GM19372 (cell line): Measurements from ENCODE around the gene C19orf25.
"Not testable (repeated sequence)": the region's sequence is repeated elsewhere in the genome, so short reads cannot be mapped to it uniquely, and the experiment has no call there.

ENCODE experiments used
- ATAC-seq: cut with Tn5 transposase; IDR thresholded peaks from one replicate; pipeline ENCODE4 v1.9.1; 2021; ENCODE audit warnings: mild to moderate bottlenecking, low read depth, moderate library complexity; ENCODE audit not compliant: unreplicated experiment

The C19orf25 gene

DNA sequence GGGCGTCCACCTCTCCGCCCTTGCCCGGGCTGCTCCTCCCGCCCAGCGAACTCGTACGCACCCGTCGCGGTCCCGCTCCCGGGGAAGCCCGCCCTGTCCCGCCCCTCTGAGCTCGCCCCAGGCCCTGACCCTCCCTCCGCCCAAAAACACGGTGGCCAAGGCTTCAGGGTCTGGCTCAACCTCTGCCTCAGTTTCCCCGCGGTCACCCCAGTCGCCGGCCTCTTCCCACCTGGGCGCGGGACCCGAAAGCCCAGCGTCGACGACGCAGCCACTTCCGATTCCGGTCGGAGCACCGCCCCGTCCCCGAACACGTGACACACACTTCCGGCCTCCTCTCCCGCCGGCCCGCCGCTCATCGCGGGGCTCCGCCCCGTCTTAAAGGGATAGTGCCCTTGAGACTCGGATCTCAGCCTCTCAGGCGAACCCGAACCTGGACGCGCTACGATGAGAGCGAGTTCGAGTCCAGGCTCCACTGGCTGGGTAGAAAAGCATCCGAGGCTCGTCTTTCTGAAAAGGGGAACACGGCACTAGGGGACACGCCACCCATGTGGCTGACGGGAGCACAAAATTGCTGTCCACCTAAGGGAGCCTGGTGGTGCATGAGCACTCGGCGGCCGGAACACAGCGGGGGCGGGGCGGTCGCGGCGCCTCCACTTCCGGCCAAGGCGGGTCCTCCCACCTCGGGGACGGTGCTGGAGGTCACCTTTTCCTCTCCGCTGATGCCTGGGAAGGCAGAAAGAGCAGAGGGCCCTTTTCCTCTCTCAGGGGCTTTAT, at the start of gene C19orf25:
C19orf25 (minus strand) TSS at position 282 of the 774 bp plus-strand sequence. CDS start 312 bp downstream, outside the sequence.
- peak; percentile 88 for ATAC-seq

GRCh38 chr19:1527650-1528309, 48.8 kb upstream of the C19orf25 start:
- ATAC-seq = no peak

DNA sequence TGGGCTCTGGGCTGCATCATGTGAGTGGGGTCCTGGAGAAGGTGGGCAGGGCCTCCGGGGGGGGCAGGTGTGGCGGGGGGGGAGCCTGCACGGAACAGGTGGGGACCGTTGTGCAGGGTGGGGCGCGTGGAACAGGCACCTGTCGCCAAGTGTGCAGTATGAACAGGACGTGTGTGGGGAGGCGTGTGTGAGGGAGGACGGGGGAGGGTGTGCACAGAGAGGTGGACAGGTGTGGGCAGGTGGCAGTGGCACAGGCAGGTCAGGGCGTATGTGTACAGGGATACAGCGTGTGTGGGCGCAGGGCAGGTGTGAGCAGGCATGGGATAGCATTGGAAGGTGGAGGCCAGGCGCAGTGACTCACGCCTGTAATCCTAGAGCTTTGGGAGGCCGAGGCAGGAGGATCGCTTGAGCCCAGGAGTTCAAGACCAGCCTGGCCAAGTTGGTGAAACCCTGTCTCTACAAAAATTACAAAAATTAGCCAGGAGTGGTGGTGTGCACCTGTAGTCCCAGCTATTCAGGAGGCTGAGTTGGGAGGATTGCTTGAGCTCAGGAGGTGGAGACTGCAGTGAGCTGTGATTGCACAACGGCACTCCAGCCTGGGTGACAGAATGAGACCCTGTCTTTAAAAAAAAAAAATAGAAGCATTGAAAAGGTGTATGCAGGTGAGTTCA, 48.1 kb upstream of the C19orf25 start:
- no peak for ATAC-seq

GRCh38 chr19:1526066-1526778, 47.2 kb upstream of the C19orf25 start:
- no peak for ATAC-seq

DNA sequence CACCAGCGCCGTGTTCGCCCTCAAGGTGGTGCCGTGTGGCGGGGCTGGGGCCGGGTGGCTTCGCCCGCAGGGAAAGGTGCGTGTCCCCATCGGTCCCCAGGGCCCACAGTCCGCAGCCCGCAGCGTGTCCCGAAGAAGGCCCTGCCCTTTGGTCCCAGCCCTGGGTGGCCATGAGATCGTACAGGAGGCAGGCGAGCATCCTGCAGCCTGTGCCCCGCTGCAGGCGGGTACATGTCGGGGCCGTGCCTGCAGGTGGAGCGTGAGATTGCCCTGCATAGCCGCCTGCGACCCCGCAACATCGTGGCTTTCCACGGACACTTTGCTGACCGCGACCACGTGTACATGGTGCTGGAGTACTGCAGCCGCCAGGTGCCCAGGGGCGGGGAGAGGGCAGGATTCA, 46.3 kb upstream of the C19orf25 start:
- ATAC-seq = no peak

DNA sequence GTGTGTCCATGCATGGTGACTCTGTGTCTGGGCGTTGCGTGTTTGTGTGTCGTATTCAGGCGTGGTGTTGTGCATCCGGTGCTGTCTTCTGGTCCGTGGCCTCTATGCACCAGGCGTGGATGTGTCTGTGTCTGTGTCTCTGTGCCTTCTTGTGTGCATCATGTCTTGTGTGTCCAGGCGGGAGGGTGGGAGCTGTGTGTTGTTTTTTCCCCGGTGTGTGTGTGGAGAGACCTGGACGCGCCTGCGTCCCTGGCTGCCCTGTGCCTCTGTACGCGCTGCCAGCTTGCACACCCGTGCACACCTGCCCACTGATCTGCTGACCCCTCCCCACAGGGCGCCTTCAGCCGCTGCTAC, 45.9 kb upstream of the C19orf25 start:
- ATAC-seq = no peak

DNA sequence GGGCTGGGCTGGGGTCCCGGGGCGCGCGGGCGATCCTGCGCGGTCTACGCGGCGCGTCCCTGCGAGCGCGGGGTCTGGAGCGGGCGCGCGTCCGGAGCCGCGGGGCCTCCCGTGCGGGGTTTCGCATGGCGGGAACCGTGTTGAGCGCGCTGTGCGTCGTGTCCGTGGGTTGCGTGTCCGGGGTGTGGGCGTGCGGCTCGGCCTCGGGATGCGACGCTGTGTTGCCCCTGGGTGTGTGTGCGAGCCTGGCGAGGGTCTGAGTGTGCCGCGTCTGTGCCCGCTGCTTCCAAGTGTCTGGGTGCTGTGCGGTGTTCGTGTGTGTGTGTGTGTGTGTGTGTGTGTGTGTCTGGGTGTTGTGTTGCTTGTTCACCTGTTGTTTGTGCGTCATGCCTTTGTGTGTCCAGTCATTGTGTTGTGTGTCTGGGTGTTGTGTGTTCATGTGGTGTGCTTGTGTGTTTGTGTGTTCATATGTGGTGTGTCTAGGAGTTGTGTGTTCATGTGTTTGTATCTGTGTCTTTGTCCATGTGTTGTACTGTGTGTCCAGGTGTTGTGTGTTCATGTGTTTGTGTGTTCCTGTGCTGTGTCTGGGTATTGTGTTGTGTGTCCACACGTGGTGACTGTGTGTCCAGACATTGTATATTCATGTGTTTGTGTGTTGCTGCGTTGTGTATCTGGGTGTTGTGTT, 45.4 kb upstream of the C19orf25 start:
- no peak for ATAC-seq

GRCh38 chr19:1523412-1524286, 44.6 kb upstream of the C19orf25 start, which contains the start of gene PLK5:
PLK5 (plus strand) TSS chr19:1524077; CDS start chr19:1526997, 2,920 bp downstream.
- no peak for ATAC-seq

GRCh38 chr19:1522838-1523237, 43.8 kb upstream of the C19orf25 start:
- ATAC-seq = no peak

DNA sequence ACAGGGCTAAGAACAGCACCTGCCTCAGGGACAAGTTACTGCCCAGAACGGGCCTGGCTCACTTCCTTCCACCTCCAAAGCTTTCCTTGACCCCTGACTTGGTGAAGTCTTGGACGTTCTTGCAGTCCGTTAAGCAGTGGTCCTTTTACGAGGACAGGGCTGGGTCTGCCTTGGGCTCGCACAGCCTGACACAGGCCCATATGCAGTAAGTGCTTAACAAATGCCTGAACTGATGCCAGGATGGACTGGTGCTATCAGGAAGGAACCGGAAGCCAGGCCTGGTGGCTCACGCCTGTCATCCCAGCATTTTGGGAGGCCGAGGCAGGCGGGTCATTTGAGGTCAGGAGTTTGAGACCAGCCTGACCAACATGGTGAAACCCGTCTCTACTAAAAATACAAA, 43.0 kb upstream of the C19orf25 start:
- ATAC-seq = no peak

- ATAC-seq = no peak
These were observed 42.6 kb upstream of the C19orf25 start for GRCh38 chr19:1521636-1522035.

DNA sequence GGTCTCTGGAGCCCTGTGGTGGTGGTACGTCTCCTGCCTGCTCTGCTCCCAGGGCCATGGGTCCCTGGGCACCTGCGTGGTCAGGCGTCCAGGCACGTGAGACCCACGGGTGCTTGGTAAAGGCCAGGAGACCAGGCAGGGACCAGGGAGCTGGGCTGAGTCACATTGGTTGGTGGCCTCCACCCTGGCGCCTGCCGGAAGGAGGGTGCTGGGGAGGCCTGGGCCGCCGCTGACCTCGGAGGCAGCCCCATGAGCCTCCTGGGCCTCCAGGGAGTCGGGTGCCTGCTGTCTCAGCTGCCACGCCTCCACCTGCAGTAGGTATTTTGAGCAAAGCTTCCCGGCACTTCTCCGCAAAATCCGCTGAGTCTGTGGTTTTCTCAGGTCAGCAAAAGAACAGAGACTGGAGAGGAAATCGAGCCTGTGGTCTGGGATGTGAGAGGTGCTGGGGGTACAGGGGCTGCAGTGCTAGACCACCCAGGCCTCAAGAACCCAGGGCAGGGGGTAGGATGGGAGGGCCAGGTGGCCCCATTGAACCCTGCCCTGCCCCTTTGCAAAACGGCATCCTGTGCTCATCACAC, 41.3 kb upstream of the C19orf25 start:
- ATAC-seq = no peak

DNA sequence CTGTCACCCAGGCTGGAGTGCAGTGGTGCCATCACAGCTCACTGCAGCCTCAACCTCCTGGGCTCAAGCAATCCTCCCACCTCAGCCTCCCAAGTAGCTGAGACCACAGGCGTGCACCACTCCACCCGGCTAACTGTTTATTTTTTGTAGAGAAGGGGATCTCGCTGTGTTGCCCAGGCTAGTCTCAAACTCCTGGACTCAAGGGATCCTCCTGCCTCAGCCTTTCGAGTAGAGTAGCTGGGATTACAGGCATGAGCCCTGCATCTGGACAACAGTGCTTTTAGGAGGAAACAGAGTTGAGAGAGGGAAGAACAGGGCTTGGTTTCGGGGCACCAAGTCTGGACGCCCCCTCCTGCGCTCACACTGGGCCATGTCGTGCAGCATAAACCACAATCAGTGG, 40.8 kb upstream of the C19orf25 start:
- not testable (repeated sequence) for ATAC-seq

DNA sequence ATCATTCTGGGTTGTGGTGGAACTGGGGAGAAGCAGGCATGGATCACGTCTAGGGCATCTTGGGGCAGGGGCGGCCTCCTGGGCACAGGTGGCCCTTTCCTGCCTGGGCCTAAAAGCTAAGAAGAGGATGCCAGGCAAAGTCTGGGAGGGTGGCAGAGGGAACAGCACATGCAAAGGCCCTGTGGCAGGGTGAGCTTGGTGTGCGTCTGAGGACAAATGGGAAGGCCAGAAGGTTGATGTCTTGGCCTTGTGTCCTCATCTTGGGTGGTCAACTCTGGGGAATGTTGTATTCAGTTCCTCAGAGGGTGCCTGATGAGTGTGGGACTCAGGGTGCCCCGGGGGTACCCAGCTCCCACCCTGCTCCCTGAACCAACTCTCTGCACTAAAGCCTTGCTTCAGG, 39.5 kb upstream of the C19orf25 start:
- no peak for ATAC-seq

DNA sequence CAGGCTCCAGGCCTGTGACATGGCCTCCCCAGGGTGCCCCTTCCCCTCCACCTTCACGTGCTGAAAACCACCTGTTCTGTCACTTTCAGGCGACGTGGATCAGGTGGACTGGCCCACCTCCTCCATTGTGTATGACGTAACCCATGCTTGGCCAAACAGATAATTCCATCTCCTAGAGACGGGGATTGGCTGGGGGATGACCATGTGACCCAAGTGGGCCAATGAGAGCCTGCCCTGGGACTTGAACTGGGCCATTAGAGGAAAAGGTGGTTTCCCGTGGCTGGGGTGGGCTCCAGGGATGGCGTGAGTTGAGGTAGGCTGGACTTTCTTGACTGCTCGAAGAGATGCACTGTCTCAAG, 37.4 kb upstream of the C19orf25 start:
- ATAC-seq = no peak

DNA sequence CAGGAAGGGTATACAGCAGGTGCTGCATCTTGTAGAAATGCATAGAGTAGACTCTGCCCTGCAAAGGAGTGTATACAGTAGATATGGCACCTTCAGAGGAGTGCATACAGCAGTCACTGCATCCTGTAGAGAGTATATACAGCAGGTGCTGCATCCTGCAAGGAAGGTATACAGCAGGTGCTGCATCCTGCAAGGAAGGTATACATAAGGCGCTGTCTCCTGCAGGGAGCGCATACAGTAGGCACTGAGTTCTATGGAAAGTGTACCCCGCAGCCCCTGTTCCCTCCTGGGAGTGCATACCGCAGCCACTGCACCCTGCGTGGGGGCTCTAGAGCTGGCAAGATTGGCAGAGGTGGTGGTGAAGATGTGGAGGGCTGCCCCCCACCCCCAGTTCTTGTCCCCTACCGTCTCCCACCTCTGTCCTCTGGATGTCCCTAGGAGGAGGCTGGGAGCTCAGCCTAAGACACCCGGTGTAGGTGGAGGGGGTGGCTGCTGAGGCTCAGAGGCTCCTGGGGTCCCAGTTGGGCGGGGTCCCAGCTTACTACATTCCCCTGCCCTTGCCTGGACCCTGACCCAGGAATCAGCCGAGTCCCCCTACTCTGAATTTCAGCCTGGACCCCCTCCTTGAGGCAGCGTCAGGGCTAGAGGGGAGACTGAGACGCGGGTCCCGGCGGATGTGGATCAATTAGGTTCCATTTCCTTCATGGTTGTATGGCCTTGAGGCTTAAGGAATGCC, 36.1 kb upstream of the C19orf25 start:
- ATAC-seq = no peak

DNA sequence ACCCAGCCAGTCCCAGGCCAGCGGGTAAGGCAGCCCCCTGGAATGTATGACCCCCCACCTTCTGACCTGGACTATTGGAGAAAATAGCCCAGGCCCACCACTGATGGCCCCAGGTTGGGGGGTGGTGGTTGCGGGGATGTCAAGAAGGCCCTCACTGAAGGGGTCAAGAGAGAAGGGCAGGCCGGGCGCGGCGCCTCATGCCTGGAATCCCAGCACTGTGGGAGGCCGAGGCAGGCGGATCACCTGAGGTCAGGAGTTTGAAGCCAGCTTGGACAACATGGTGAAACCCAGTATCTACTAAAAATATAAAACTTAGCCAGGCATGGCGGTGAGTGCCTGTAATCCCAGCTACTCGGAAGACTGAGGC, 35.3 kb upstream of the C19orf25 start:
- ATAC-seq = no peak

DNA sequence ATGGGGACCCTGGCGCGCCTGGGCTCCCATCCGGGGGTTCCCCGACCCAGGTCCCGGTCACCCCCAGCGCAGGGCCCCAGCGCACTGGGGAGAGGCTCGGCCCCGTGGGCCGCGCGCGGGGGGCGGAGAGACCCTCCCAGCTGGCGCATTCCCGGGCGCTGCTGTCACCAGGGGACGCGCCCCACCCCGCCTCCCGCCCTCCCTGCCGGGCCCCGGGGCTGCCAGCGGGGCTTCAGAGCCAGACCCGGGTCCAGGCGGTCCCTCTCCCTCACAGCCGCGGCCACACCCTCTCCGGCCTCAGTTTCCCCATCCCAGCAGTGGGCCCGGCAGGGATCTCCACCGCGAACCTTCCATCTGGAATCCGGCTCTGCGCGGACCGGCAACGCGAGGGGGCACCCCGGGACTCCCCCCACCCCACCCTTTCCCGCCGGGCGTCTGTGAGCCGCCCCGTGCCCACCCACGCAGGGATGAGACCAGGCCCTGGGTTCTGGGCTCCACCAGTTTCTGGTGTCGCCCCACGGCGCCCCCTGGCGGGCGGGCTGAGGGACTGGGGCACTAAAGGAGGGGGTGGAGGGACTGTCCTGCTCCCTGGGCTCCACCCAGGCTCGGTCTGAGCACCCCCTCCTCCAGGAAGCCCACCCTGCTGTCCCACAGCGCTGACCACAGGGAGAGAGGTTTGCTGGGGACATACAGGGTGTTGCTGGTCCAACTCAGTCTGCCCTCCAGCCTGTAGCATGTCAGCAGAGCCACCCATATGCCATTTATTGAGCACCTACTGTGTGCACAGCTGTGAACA, 34.7 kb upstream of the C19orf25 start:
- no peak for ATAC-seq
